ENCODE measurements around the gene C17orf67. TPM values are rescaled to one million over a fixed set of nuclear protein-coding genes. Genes with fewer than 3 reads are reported as not detected.

Gene C17orf67
- polyA plus RNA-seq, 4 donors = 1.4 to 2.0 (median 1.9) TPM

- DNase-seq (ENCODE audit: low read depth in 4 of 4, low spot score in 3 of 4) = peak in 1 of 4 donors; percentile 14
Measured at GRCh38 chr17:56834380-56835263, 902 bp upstream of the C17orf67 start.

GRCh38 chr17:56833057-56833808 lies 487 bp downstream of the C17orf67 start:
- peak in 1 of 4 donors; percentile 9 for DNase-seq (ENCODE audit: low read depth in 4 of 4, low spot score in 3 of 4)

GRCh38 chr17:56832446-56832845 lies 1.3 kb downstream of the C17orf67 start:
- no peak for DNase-seq (ENCODE audit: low read depth in 4 of 4, low spot score in 3 of 4)

- no peak for DNase-seq (ENCODE audit: low read depth in 4 of 4, low spot score in 3 of 4)
Measured at GRCh38 chr17:56831369-56832095, 2.2 kb downstream of the C17orf67 start.

GRCh38 chr17:56830726-56831368 lies 2.9 kb downstream of the C17orf67 start:
- DNase-seq (ENCODE audit: low read depth in 4 of 4, low spot score in 3 of 4) = no peak

- DNase-seq (ENCODE audit: low read depth in 4 of 4, low spot score in 3 of 4) = no peak
Measured at GRCh38 chr17:56826611-56827414, 6.9 kb downstream of the C17orf67 start.

GRCh38 chr17:56824503-56824902 lies 9.2 kb downstream of the C17orf67 start:
- no peak for DNase-seq (ENCODE audit: low read depth in 4 of 4, low spot score in 3 of 4)

GRCh38 chr17:56823848-56824247 lies 9.9 kb downstream of the C17orf67 start:
- DNase-seq (ENCODE audit: low read depth in 4 of 4, low spot score in 3 of 4) = no peak

- no peak for DNase-seq (ENCODE audit: low read depth in 4 of 4, low spot score in 3 of 4)
Measured at GRCh38 chr17:56822725-56823124, 11.0 kb downstream of the C17orf67 start.

GRCh38 chr17:56821847-56822534 lies 11.7 kb downstream of the C17orf67 start:
- no peak for DNase-seq (ENCODE audit: low read depth in 4 of 4, low spot score in 3 of 4)

- DNase-seq (ENCODE audit: low read depth in 4 of 4, low spot score in 3 of 4) = no peak
Measured at GRCh38 chr17:56820207-56820606, 13.5 kb downstream of the C17orf67 start.

- DNase-seq (ENCODE audit: low read depth in 4 of 4, low spot score in 3 of 4) = peak in 3 of 4 donors; percentile 41 to 63 (median 51)
Measured at GRCh38 chr17:56819431-56820145, 14.1 kb downstream of the C17orf67 start.

- no peak for DNase-seq (ENCODE audit: low read depth in 4 of 4, low spot score in 3 of 4)
Measured at GRCh38 chr17:56819030-56819429, 14.7 kb downstream of the C17orf67 start.

GRCh38 chr17:56817066-56817465 lies 16.7 kb downstream of the C17orf67 start:
- no peak for DNase-seq (ENCODE audit: low read depth in 4 of 4, low spot score in 3 of 4)

- DNase-seq (ENCODE audit: low read depth in 4 of 4, low spot score in 3 of 4) = no peak
Measured at GRCh38 chr17:56815711-56816110, 18.0 kb downstream of the C17orf67 start.

- no peak for DNase-seq (ENCODE audit: low read depth in 4 of 4, low spot score in 3 of 4)
Measured at GRCh38 chr17:56812901-56813388, 20.8 kb downstream of the C17orf67 start.

- no peak for DNase-seq (ENCODE audit: low read depth in 4 of 4, low spot score in 3 of 4)
Measured at GRCh38 chr17:56810891-56811775, 22.6 kb downstream of the C17orf67 start.
